Mesenchymal stem cell (in vitro differentiated cells and primary cell): ENCODE results near the gene SIGLEC1.

Source experiments
- DNase-seq: peaks from one replicate; pipeline ENCODE4 v3.0.0-alpha.2; 2013
- H2AFZ ChIP-seq: one replicate; pipeline ENCODE4 v1.6.1; 2013; ENCODE audit warnings: low read depth, mild to moderate bottlenecking, control low read depth, inconsistent platforms, low read length, moderate library complexity
- H2AK5ac ChIP-seq: 2 replicates; pipeline ENCODE4 v1.6.1; 2013; ENCODE audit warnings: low read length, moderate library complexity, mild to moderate bottlenecking, inconsistent platforms; ENCODE audit not compliant: severe bottlenecking
- H2BK120ac ChIP-seq: one replicate; pipeline ENCODE4 v1.6.1; 2013; ENCODE audit warnings: low read depth, mild to moderate bottlenecking, inconsistent platforms, low read length, moderate library complexity
- H2BK12ac ChIP-seq, 2 experiments: one replicate each; pipeline ENCODE4 v1.6.1; 2013; ENCODE audit warnings: inconsistent platforms in 2 of 2, low read length in 2 of 2, mild to moderate bottlenecking in 2 of 2, moderate library complexity in 2 of 2, control low read depth in 1 of 2
- H2BK15ac ChIP-seq: one replicate; pipeline ENCODE4 v1.6.1; 2013; ENCODE audit warnings: mild to moderate bottlenecking, low read depth, inconsistent platforms; ENCODE audit not compliant: poor library complexity, severe bottlenecking
- H2BK5ac ChIP-seq: 2 replicates; pipeline ENCODE4 v1.6.1; 2013; ENCODE audit warnings: low read depth, mild to moderate bottlenecking, low read length, control low read depth, inconsistent platforms; ENCODE audit not compliant: poor library complexity, severe bottlenecking
- H3K14ac ChIP-seq, 2 experiments: one replicate each; pipeline ENCODE4 v1.6.1; 2013; ENCODE audit warnings: inconsistent platforms in 2 of 2, low read length in 2 of 2, control low read depth in 1 of 2, mild to moderate bottlenecking in 1 of 2, moderate library complexity in 1 of 2
- H3K18ac ChIP-seq, 2 experiments: one replicate each; pipeline ENCODE4 v1.6.1; 2013; ENCODE audit warnings: inconsistent platforms in 2 of 2, low read length in 2 of 2, control low read depth in 1 of 2, low read depth in 1 of 2, mild to moderate bottlenecking in 1 of 2
- H3K23ac ChIP-seq, 2 experiments: one replicate each; pipeline ENCODE4 v1.6.1; 2013; ENCODE audit warnings: inconsistent platforms in 2 of 2, low read length in 2 of 2, mild to moderate bottlenecking in 2 of 2, moderate library complexity in 2 of 2, control low read depth in 1 of 2
- H3K27ac ChIP-seq: 2 replicates; pipeline ENCODE4 v1.5.1; 2013; ENCODE audit warnings: mild to moderate bottlenecking, moderate library complexity, low read length, control low read depth, inconsistent platforms; ENCODE audit not compliant: poor library complexity, severe bottlenecking
- H3K27me3 ChIP-seq, 2 experiments: 2 replicates each; pipeline versions ENCODE4 v1.6.1 to v1.7.0; 2013; ENCODE audit warnings: low read length in 2 of 2, mild to moderate bottlenecking in 2 of 2, moderate library complexity in 2 of 2, control low read depth in 1 of 2, inconsistent platforms in 1 of 2; ENCODE audit not compliant: control insufficient read depth in 1 of 2, insufficient read depth in 1 of 2
- H3K36me3 ChIP-seq, 2 experiments: 2 replicates each; pipeline versions ENCODE4 v1.6.1 to v1.7.0; 2013; ENCODE audit warnings: low read length in 2 of 2, control low read depth in 1 of 2, inconsistent platforms in 1 of 2, low read depth in 1 of 2, mild to moderate bottlenecking in 1 of 2; ENCODE audit not compliant: insufficient read depth in 2 of 2, control insufficient read depth in 1 of 2
- H3K4ac ChIP-seq, 2 experiments: one replicate each; pipeline ENCODE4 v1.6.1; 2013; ENCODE audit warnings: inconsistent platforms in 2 of 2, low read length in 2 of 2, mild to moderate bottlenecking in 2 of 2, moderate library complexity in 2 of 2, control low read depth in 1 of 2, low read depth in 1 of 2
- H3K4me1 ChIP-seq: 2 replicates; pipeline ENCODE4 v1.6.1; 2013; ENCODE audit warnings: low read depth, low read length, control low read depth; ENCODE audit not compliant: control insufficient read depth, insufficient read depth
- H3K4me2 ChIP-seq: 2 replicates; pipeline ENCODE4 v1.6.1; 2013; ENCODE audit warnings: low read length, mild to moderate bottlenecking, inconsistent platforms; ENCODE audit not compliant: poor library complexity, severe bottlenecking
- H3K4me3 ChIP-seq, 2 experiments: 2 replicates each; pipeline versions ENCODE4 v1.5.1 to v1.7.0; 2013; ENCODE audit warnings: low read length in 2 of 2, mild to moderate bottlenecking in 2 of 2, control low read depth in 1 of 2, low read depth in 1 of 2; ENCODE audit not compliant: insufficient read depth in 1 of 2
- H3K79me1 ChIP-seq: replicated peaks from 2 replicates; pipeline ENCODE4 v1.6.1; 2013; ENCODE audit warnings: mild to moderate bottlenecking, control low read depth, low read length, inconsistent platforms; ENCODE audit not compliant: poor library complexity, severe bottlenecking
- H3K9ac ChIP-seq: 2 replicates; pipeline ENCODE4 v1.7.0; 2013; ENCODE audit warnings: mild to moderate bottlenecking, low read length, moderate library complexity
- H3K9me3 ChIP-seq: 2 replicates; pipeline ENCODE4 v1.7.0; 2013; ENCODE audit warnings: mild to moderate bottlenecking, low read length; ENCODE audit not compliant: control insufficient read depth
- H4K8ac ChIP-seq: one replicate; pipeline ENCODE4 v1.6.1; 2013; ENCODE audit warnings: inconsistent platforms, mild to moderate bottlenecking, low read length, moderate library complexity
- H4K91ac ChIP-seq: one replicate; pipeline ENCODE4 v1.6.1; 2013; ENCODE audit warnings: mild to moderate bottlenecking, low read length, inconsistent platforms
- WGBS: methylation state at CpG from one replicate; pipeline ENCODE4 v1.1.7; 2013; ENCODE audit warnings: mixed read lengths; 5-methylcytosine and 5-hydroxymethylcytosine counted together

SIGLEC1 gene

DNA sequence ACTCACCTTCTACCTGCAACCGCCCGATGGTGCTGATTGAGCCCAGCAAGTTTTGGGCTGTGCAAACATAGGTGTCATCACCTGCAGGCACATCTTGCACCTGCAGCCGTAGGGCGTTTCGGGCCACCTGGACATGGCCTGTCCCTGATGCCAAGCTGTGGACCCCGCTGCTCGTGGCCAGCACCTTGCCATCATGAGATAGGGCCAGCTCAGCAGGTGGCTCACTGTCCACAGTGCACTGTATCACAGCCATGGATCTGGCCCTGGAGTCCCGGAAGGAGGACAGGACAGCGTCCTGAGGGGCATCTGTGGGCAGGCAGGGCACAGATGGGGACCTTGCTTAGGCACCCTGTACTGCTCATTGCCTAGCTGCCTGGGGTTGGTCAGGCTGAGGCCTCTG is 20.5 kb downstream of the SIGLEC1 start:
- peaks cover 4% of the 10 kb centered on the region for H3K9me3 ChIP-seq
- H3K79me1 ChIP-seq, result no peaks in the 10 kb centered on the region
- H2BK15ac ChIP-seq, result no peak overlapping the region
- no peak for DNase-seq
- no peak overlapping the region for H2BK12ac ChIP-seq
- WGBS, result 88% methylated on average over 9 of the region's 9 CpGs
- H2BK120ac ChIP-seq, result no peak overlapping the region
- no peak overlapping the region for H3K14ac ChIP-seq
- H3K23ac ChIP-seq, result no peak overlapping the region
- H3K27ac ChIP-seq, result no peak overlapping the region
- no peak overlapping the region for H3K4me3 ChIP-seq
- no peak overlapping the region for H3K4me2 ChIP-seq
- no peak overlapping the region for H2AFZ ChIP-seq
- no peak overlapping the region for H4K91ac ChIP-seq
- no peak overlapping the region for H4K8ac ChIP-seq
- peaks cover 0 to 5% of the 10 kb centered on the region in 2 experiments for H3K27me3 ChIP-seq
- no peaks in the 10 kb centered on the region for H3K36me3 ChIP-seq
- no peak overlapping the region for H3K4ac ChIP-seq
- H2AK5ac ChIP-seq, result no peak overlapping the region
- no peak overlapping the region for H2BK5ac ChIP-seq
- no peak overlapping the region for H3K18ac ChIP-seq
- H3K9ac ChIP-seq, result no peak overlapping the region
- H3K4me1 ChIP-seq, result peaks cover 5% of the 10 kb centered on the region

DNA sequence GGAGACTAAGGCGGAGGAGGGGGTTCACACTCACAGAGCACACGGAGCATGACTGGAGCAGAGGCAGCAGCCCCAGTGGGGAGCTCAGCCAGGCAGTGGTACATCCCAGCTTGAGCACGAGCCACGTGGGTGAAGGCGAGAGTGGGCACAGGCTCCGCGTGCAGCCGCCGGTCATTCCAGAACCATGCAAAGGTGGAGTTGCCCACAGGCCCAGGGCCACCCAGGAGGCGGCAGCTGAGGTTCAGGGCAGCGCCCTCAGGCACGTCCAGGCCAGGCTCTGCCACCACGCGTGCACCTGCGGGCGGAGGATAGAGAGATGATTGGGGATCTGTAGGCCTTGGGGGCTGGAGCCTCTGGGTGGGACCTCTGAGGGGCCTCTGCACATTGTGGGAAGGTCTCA is 21.1 kb downstream of the SIGLEC1 start:
- Histone ChIP-seq H3K27me3 (peaks cover 0 to 2% of the 10 kb centered on the region in 2 experiments), H3K79me1 (no peaks in the 10 kb centered on the region), H3K9me3 (peaks cover 2% of the 10 kb centered on the region), H3K4me3 (peak overlapping the region in 1 of 2 experiments; percentile 8), H3K9ac (no peak overlapping the region), H3K14ac (no peak overlapping the region), H2AFZ (no peak overlapping the region), H2AK5ac (no peak overlapping the region), H2BK15ac (no peak overlapping the region), H3K23ac (no peak overlapping the region), H2BK12ac (no peak overlapping the region), H4K8ac (no peak overlapping the region), H3K4ac (no peak overlapping the region), H3K36me3 (no peaks in the 10 kb centered on the region), H3K27ac (no peak overlapping the region), H4K91ac (no peak overlapping the region), H2BK5ac (no peak overlapping the region), H2BK120ac (no peak overlapping the region), H3K4me2 (no peak overlapping the region), H3K4me1 (peaks cover 9% of the 10 kb centered on the region), H3K18ac (no peak overlapping the region)
- no peak for DNase-seq
- WGBS, result 93% methylated on average over 16 of the region's 16 CpGs

DNA sequence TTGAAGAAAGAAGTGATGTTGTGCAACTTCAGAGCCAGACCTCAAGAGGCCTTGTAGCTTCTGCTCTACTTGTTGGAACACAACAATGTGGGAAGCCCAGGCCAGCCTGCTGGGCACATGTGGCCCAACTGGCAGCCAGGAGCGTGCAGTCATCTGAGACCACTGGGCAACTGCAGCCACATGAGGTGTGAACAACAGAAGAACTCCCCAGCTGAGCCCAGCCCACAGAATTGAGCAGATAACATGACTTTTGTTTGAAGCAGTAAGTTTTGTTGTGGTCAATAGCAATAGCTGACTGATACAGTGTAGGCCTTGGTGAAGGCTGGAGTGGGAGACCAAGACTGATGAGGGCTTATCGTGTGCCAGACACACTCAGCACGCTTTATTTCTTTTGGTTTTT is 22.0 kb downstream of the SIGLEC1 start:
- no peak overlapping the region for H2AFZ ChIP-seq
- H3K9me3 ChIP-seq, result no peaks in the 10 kb centered on the region
- no peaks in the 10 kb centered on the region for H3K36me3 ChIP-seq
- 94% methylated on average over 1 of the region's 3 CpGs for WGBS
- H4K8ac ChIP-seq, result no peak overlapping the region
- no peak overlapping the region for H3K14ac ChIP-seq
- no peak overlapping the region for H3K23ac ChIP-seq
- no peak overlapping the region for H4K91ac ChIP-seq
- no peak overlapping the region for H3K4ac ChIP-seq
- no peak overlapping the region for H2BK15ac ChIP-seq
- no peak overlapping the region for H2AK5ac ChIP-seq
- no peak overlapping the region for H2BK120ac ChIP-seq
- H3K27me3 ChIP-seq, result peaks cover 0 to 2% of the 10 kb centered on the region in 2 experiments
- no peaks in the 10 kb centered on the region for H3K79me1 ChIP-seq
- H2BK5ac ChIP-seq, result no peak overlapping the region
- H3K18ac ChIP-seq, result no peak overlapping the region
- no peak overlapping the region for H3K9ac ChIP-seq
- H3K4me2 ChIP-seq, result no peak overlapping the region
- H3K27ac ChIP-seq, result no peak overlapping the region
- no peak overlapping the region for H3K4me3 ChIP-seq
- no peak for DNase-seq
- no peak overlapping the region for H2BK12ac ChIP-seq
- H3K4me1 ChIP-seq, result peaks cover 9% of the 10 kb centered on the region

DNA sequence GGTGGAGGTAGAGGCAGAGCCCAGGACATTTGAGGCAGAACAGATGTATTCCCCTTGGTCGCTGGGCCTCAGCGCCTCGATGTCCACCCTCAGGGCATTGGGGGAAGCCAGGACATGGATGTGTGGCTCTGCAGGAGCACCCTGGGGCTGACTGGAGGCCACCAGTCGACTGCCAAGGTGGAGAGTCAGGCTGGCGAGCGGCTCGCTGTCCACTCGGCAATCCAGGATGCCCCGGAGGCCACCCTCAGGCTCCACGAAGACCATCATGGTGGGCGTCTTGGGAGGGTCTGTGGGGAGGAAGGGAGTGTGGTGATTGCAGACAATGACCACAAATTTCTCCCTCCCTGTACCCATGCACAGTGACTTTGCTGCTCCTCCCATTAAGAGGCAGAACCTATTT is 22.4 kb downstream of the SIGLEC1 start:
- H3K9me3 ChIP-seq, result no peaks in the 10 kb centered on the region
- no peak overlapping the region for H3K4ac ChIP-seq
- H3K79me1 ChIP-seq, result no peaks in the 10 kb centered on the region
- H3K14ac ChIP-seq, result peak overlapping the region in 1 of 2 experiments; percentile 3
- H3K4me1 ChIP-seq, result peaks cover 9% of the 10 kb centered on the region
- H4K8ac ChIP-seq, result no peak overlapping the region
- H2AK5ac ChIP-seq, result no peak overlapping the region
- H3K27me3 ChIP-seq, result peaks cover 0 to 2% of the 10 kb centered on the region in 2 experiments
- no peaks in the 10 kb centered on the region for H3K36me3 ChIP-seq
- H3K18ac ChIP-seq, result no peak overlapping the region
- H4K91ac ChIP-seq, result no peak overlapping the region
- no peak for DNase-seq
- no peak overlapping the region for H2BK5ac ChIP-seq
- no peak overlapping the region for H2AFZ ChIP-seq
- no peak overlapping the region for H3K27ac ChIP-seq
- 75% methylated on average over 5 of the region's 11 CpGs for whole genome bisulfite sequencing
- H2BK15ac ChIP-seq, result no peak overlapping the region
- H2BK12ac ChIP-seq, result no peak overlapping the region
- no peak overlapping the region for H3K9ac ChIP-seq
- H3K4me2 ChIP-seq, result no peak overlapping the region
- no peak overlapping the region for H3K4me3 ChIP-seq
- H2BK120ac ChIP-seq, result no peak overlapping the region
- no peak overlapping the region for H3K23ac ChIP-seq
